ENCODE measurements around the gene TSHZ2.

Gene TSHZ2

DNA sequence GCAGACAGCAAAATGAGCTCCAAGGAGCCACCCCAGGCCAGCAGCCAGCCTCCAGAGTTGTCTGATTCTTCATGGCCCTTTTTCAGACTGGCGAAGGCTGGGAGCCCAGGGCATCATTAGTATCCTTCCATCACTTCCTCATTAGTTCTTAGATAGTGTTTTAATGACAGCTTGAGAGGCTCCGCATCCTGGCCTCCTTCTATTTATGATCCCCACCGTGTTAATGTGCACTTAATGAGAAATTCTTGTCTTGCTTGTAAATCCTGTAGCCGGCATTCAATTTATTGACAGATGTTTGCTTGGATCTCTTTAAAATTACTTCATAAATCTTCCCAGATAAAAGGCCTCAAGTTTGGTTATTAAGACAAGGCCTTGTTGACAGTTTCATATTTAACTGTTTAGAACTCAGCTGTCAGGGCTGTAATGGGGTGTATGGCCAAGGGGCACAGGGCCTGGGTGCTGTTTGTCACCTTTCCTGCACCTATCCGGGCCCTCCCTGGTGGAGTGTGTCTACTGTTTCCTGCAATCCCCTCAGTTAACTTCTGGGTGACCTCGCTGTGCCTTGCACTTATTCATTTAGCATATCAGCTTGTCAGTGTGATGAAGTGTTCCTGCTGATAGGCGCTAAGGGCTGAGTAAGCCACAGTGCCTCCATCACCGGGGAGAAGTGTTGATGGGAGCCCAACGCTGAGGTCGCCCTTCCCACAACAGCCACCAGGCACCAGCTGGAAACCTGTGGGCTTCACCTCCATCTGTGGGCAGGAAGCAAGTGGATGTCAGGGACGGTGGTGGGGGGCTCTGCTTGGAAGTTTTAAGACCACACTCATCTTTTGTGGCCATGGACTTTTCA is 169.3 kb downstream of the TSHZ2 start:
- DNase-seq = no peak

DNA sequence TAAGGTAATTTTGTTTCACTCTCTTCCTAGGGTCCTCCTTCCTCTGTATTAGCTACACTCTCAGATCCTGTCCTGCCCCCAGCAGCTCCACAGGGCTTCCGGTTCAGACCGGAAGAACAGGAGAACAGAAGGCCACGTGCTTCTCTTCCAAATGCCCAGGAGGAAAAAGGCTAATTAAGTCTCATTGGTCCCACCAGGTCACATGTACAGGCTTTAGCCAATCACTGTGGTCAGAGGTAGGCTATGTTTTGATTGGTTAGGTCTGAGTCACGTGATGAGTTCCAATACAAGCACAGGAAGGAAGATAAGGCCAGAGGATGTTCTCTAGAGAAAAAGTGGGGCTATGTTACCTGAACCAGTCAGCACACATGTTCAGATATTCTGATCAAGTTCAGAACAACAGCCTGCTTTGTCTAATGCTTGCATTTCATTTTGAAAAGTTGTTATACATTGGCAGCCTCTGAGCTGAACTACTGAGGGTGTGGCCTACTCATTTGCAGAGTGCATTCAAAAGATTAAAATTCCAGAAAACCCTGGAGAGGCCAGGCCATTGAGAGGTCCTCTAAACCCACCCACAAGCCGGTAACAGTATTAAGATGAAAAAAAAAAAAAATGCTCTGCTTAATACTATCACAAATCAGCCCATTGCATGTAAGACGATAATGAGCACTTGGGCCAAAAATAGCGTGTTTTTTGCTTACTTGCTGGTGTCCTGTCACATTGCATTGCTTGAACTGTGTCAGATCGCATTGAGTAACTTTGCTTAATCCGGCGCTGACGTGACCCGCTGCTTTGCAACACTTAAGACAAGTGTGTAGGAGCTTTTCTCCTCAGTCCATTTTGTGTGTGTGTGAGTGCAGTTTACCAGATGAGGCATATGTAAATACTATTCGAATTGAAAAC is 170.3 kb downstream of the TSHZ2 start:
- no peak for DNase-seq

DNA sequence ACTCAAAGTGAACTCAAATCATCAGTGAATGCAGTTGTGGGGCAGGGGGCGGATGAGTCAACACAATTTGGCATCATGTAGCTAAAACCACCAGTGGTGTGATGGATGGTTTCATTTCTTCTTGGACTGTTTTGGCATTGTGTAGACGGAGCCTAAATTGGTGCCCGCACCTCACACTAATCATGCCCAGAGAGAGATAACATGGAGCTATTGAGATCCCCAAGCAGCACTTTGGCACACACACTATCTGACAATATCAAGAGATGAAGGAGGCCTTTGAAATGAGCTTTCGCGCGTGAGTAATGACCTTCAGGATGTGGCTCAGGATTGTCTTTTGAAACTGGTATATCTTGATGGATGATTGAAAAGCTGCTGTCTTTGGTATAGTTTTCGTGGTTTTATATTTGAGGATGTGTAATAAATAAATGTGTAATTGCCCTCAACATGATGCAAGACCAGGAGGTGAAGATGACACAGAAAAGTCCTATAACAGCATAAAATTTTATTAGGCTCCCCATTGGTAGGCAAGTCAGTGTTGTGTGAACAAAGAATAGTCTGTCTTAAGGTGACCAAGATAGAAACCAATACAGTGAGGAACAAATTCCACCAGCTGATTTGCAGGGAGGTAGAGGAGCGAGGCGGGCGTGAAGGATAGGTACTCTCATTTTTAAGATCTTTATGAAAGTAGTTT is 174.2 kb downstream of the TSHZ2 start:
- no peak for DNase-seq

DNA sequence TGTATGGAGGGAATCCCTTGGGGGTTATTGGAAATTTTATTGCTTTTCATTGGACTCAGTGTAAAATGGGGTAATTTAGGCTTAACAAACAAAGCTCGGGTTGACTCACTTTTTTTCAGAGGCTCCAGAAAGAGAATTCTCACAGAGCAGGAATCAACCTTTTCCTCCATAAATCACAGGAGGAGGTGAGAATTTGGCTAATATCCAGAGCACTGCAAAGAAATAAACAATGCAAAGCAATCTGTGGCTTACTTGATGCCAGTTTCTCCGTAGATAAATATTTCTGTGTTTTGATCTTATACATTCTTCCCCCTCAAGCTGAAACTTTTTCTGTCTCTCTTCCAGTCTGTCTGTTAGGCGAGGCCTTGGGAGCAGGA is 176.6 kb downstream of the TSHZ2 start:
- peak; percentile 26 for DNase-seq

DNA sequence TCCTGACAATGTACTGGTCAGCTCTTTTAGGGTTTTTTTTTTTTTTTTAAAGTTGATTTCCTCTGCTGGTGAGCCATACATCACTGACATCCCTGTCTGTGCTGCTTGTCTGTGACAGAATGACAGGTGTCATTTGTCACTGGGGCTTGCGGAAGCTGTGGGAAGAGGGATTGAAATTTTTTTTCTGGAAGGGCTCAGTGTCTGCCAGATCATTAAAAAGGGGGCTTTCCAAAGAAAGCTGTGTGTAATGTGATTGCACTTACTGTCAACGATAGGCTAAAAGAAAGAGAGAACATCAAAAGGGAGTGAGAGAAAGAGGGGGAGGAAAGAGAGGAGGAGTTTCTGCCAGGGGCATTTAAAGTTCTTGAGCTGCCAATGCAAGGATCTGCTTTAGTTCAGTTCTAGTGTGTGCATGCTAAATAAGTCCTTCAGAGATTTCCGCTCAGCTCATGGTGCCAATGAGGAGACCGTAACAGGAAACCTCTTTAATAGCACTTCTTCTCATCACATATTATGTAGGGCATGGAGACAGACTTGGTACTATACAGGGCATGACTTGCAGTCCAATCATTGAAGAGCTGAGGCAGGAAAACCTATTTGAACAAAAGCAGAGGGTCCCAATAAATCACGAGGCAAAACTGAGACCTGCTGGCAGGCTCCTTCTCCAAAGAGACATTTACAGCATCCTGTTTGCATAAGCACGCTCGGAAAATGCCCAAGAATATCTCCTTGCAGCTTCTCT is 177.2 kb downstream of the TSHZ2 start:
- peak; percentile 35 for DNase-seq

DNA sequence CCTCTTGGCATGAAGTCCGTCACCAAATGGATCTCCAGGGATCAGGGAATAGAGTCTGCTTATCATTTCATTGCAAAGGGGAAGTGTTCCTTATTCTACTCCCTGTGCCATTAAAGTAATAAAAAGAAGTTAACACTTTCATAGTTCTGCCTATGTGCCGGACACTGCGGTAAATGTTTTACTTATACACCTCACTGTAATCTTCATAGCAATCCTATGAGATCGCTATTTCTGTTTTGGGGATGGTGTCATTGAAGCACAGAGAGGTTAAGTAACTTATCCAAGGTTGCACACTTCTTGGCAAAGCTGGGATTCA is 177.7 kb downstream of the TSHZ2 start:
- peak; percentile 27 for DNase-seq

DNA sequence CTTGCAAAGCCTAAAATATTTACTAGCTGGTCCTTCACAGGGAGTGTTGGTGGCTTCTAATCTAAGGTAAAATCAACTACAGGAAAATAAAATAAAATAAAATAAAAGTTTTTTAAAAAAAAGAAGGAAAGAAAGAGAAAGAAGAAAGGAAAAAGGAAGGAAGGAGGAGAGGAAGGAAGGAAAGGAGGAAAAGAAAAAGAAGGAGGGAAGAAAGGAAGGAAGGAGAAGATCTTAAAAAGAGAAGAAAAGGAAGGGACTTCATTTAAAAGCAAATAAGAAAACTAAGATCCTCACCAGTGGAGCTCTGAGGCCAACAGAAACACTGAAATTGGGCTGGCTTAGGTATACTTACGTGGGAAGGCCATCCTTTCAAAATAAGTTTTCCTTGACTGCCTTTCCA is 178.4 kb downstream of the TSHZ2 start:
- no peak for DNase-seq

DNA sequence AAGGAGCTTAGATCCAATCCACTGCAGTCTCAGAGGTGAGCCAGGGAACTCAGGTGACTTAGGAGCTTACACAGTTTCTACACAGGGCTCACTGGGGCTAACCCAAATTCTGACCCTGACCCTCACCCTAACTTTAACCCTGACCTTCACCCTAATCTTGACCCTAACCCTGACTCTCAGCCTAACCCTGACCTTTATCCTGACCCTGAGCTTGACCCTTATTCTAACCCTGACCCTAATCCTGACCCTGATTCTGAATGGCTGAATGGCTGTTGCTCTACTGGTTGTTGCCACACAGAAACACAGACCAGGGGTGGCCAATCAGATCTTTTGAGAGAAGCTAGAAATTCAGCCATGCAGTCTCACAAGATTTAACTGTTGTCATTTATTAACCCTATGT is 180.1 kb downstream of the TSHZ2 start:
- no peak for DNase-seq

DNA sequence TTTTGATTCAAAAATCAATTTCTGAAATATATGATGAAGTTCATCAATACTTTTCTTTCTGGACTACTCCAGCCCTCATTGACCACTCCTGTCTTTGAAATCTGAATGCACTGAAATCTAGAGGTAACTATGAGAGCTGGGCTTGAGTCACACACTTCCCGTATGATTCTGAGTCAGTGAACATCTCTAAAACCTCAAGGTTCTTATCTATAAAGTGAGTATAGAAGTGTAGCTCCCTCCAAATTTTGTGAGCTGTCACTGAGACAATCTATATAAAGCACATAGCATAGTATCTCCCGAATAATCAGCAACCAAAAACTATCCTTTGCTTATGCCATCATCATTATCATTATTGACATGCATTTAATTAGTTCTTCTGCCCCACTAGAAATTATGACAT is 182.4 kb downstream of the TSHZ2 start:
- peak; percentile 45 for DNase-seq

DNA sequence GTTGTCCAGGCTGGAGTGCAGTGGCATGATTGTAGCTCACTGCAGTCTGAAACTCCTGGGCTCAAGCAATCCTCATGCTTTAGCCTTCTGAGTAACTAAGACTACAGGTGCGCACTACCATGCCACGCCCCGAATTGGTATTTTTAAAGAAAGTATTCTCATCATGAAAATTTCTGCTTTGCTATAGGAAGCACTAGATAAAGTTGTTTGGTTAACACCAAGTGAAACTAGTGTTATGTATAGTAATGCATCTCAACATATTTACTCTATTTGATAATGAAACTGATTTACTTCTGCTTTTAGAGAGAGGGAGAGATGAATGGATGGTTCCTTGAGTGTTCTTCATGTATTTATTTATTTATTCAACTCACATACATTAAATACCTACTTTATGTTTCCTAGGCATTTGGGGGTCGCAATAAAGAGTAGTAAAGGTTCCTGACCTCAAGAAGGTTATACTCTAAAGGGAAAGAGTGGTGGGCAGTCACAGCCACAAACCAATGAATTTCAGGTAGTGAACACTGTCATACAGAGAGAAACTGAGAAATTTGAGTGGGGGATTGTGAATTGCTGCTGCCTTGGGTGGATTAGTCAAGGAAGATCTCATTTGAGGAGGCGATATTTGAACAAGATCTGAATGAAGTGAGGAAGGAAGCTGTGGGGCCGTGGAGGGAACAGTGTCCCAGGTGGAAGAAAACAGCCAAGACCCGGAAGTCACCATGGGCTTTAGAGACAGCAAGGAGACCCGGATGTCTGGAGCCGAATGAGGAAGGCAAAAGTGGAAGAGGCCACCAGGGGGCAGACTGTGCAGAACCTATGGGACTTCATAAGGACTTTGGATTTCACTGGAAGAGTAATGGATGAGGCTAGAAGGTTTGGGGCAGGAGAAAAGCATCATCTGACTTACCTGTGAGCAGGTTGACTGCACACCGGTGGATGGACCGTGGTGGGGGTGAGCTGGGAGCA is 185.6 kb downstream of the TSHZ2 start:
- DNase-seq = peak; percentile 10

DNA sequence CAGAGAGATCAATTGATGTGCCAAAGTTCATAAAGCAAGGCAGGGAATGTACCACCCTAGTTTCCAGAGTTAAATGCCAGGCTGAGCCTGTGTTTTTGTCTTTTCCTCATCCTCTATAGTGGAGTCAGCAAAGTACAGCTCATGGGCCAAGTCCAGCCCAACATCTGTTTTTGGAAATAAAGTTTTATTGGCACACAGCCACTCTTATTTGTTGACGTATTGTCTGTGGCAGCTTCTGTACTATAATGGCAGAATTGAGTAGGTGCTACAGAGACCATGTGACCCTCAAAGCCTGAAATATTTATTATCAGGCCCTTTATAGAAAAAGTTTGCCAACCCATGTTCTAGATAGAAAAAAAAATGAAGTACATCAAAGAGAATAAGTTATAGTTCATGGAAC is 187.0 kb downstream of the TSHZ2 start:
- no peak for DNase-seq

DNA sequence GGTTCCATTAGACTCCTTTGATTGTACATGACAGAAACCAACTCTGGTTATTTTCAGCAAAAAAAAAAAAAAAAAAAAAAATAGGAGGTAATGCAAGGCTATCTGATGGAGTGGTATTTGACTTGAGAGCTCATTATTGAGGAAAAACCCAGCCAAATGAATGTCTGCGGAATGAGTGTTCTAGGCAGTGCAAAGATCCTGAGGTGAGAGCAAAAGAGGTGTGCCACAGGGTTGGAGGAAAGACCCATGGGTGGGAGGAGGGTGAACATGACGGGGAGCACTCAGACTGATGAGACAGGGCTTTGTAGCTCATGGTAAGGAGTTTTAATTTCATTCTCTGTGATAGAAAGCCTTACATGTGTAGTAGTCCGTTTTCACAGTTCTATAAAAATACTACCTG is 188.9 kb downstream of the TSHZ2 start:
- no peak for DNase-seq

DNA sequence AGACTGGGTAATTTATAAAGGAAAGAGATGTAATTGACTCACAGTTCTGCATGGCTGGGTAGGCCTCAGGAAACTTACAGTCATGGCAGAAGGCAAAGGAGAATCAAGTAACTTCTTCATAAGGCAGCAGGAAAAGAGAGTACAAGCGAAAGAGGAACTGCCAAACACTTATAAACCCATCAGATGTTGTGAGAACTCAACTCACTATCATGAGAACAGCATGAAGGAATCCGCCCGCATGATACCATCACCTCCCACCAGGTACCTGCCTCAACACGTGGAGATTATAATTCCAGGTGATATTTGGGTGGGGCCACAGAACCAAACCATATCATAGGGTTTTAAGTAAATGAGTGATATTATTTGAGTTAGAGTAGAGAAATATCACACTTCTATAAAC is 189.3 kb downstream of the TSHZ2 start:
- no peak for DNase-seq

DNA sequence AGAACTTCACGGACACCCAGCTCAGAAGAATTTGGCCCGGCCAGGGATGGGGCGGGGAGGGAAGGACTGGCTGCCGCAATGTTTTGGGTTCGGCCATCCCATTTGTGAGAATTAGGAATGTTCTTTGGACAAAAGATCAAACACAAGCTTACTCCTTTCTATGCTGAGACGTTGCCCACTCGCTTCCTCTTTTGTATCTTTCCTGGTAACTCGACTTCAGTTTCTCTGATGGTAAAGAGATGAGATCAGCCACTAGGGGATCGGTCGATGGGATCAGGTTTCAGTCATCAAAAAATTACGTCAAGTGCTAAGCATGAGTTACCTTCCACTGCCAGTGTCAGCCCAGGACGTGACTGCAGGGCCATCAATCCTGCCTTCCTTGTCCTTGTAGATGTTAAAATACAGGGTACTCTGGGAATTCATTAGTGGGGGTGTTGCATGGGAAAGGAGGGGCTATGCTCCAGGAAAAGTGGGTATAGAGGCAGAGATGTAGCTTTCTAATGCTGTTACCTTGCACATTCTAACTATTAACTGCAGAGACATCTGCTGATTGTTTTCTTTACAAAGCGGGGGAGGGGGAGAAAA is 190.2 kb downstream of the TSHZ2 start:
- DNase-seq = peak; percentile 69

DNA sequence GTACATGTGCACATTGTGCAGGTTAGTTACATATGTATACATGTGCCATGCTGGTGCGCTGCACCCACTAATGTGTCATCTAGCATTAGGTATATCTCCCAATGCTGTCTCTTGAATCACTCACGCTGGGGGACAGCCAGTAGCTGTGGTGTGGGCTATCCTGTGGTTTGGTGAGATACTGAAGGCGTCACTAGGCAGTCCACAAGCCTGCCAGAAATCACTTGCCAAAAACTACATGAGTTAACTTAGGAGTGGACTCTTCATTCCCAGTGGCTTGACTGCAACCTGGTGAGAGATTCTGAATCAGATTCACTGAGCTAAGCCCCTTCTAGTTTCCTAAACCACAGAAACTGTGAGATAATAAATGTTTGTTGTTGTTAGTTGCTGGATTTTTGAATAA is 191.3 kb downstream of the TSHZ2 start:
- peak; percentile 75 for DNase-seq

DNA sequence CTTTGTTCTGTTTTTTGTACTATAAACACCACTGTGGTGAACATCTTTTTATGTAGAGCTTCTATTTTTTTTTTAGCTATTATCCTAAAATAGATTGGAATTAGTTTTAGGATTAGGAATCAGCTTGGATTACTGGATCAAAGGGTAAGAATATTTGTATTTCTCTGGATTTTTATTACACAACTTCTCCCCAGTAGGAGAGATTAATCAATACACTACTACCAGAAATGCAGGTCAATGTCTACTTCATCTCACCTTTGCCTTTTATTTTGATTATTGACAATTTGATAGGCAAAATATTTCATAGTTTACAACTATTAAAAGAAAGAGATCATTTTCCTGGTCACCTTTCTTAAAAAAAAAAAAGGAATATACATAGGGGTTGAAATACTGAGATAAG is 191.9 kb downstream of the TSHZ2 start:
- DNase-seq = no peak

DNA sequence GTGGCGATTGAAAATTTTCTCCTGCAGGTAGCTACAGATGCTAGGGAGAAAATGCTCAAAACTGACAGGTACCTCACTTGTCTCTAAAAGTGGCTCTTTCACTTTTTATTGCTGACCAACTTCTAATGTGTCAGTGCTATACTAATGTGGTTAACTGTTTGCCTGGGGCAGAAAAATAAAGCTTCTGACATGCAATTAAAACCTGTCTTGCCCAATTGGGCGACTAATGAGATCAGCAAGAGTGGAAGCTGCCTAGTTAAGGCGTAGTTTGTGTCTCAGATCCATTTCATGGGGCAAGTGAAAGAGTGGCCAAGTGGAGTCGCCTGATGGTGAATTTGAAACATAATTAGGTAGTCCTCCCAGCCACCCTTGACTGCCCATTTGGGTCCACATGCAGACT is 193.3 kb downstream of the TSHZ2 start:
- DNase-seq = no peak

DNA sequence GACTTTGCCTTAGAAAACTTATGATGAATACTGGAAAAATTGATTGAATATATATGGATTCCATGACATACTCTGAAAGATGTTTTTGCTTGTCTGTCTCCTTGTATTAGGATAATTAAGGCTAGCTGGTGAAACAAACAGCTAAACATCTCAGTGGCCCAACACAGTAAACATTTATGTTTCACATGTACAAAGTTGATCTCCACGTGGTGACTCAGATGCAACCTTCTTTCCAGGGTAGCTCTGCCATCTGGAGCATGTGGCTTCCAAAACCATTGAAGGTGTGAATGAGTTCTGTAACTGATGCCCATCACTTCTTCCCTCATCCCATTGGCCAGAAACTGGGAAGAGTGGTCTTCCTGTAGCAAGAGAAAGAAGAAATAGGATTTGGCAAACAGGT is 196.3 kb downstream of the TSHZ2 start:
- DNase-seq = no peak

DNA sequence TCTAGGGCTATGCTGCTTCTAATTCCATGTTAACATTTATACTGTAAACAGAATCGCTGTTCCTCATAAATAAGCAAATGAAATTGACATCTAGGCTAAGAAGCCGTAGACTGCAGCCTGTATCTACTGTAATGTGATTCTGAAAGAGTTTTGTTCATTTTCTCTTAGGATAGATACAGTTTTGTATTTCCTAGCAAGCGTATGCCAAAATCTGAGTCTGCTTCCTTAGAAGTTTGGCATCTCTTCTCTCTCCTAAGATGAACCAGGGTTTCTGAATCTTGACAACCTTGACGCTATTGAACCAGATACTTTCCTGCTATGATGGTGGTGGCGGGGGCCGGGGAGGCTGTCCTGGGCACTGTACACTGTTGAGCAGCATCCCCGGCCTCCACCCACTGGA is 198.0 kb downstream of the TSHZ2 start:
- no peak for DNase-seq

DNA sequence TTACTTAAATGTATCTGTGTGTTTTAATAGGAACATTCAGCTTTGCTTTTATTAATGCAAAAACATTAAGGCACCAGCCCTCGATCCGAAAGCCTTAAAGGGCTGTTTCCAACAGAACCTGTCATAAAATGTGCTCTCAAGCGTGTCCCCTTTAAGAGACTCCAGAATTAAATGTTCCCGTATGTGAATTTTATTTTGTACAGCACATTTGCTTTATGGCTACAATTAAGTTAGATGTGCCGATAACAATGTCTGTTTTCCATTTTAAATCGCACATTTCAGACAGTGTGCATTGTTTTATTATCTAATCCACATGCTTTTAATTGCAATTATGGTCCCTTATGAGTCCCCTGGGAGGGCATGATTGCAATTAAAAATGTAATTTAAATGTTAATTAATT is 198.9 kb downstream of the TSHZ2 start:
- peak; percentile 3 for DNase-seq

DNA sequence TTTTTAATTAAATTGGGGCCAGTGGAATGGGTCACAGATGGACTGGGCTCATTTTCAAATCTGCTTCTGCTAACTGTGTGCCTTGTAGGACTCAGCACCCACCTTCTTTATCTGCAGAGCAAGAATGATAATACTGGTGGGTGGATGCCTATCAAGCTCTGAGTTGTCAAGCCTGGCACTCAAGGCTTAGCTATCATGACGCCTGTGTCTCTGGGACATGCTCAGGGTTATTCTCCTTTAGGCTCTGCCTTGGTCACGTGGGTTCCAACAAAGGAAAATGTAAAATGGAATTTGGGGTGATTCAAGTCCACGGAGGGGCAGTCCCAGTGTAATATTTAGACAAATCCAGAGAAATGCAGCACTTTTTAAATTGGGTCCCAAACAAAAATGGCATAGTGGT is 202.3 kb downstream of the TSHZ2 start:
- no peak for DNase-seq
